GM20431 (cell line): ENCODE data around the gene NUP62.

ENCODE experiments used
- in situ Hi-C: fragments of 300-500 bp; cut with MseI, MboI; formaldehyde crosslinking; loops from one replicate; pipeline ENCODE4 v1.15.0; 2020; ENCODE audit warnings: low sequenced_read_pairs; ENCODE audit not compliant: unreplicated experiment

The NUP62 gene

GRCh38 chr19:49857838-49858087, 71.5 kb downstream of the NUP62 start:
- in situ Hi-C loops: no loop called here

- in situ Hi-C loops: no loop called here
Observed at GRCh38 chr19:49857061-49857837, 72.1 kb downstream of the NUP62 start.
